GM12878 (cell line): ENCODE results near the gene CYP1B1. TPM values are rescaled to one million over a fixed set of nuclear protein-coding genes. Genes with fewer than 3 reads are reported as not detected.

Experiments used
- CUX1 ChIP-seq: IDR thresholded peaks from 2 replicates; pipeline ENCODE4 v1.6.1; 2012; ENCODE audit warnings: improper control_type of control experiment, low read depth, low read length; ENCODE audit not compliant: insufficient replicate concordance
- LARP7 ChIP-seq: fragments of 450-650 bp; IDR thresholded peaks from 2 replicates; pipeline ENCODE4 v1.6.1; 2017; ENCODE audit warnings: mild to moderate bottlenecking
- NR2C2 ChIP-seq: IDR thresholded peaks from 2 replicates; pipeline ENCODE4 v1.6.1; 2011; ENCODE audit warnings: borderline replicate concordance, low read depth; ENCODE audit not compliant: control insufficient read depth, insufficient read length
- RFX5 ChIP-seq: IDR thresholded peaks from 2 replicates; pipeline ENCODE4 v1.6.1; 2011; ENCODE audit warnings: low read depth, low read length, improper control_type of control experiment
- ZBED1 ChIP-seq: IDR thresholded peaks from 2 replicates; pipeline ENCODE4 v1.6.1; 2016; ENCODE audit warnings: borderline replicate concordance
- polyA plus RNA-seq, 11 experiments: library from polyadenylated mRNA; depleted of rRNA in 4 of 11; unstranded in 6 of 11; stranded (reverse) in 5 of 11; fragments of >200 nt; fragmentation: Nextera tagmentation in 4 of 11; fragmentation: Illumina TruSeq in 1 of 11; extraction: Ambion mirVana in 4 of 11; extraction: Trizol in 1 of 11; gene quantifications; 1 replicate in 1 of 11; 2 replicates in 10 of 11; pipeline versions ENCODE4 v1.2.1 to v1.2.3, GENCODE V29; 2011 to 2016; ENCODE audit warnings: inconsistent platforms in 2 of 11, missing spikeins in 2 of 11, low read depth in 1 of 11
- total RNA-seq, 4 experiments: library from RNA; depleted of rRNA in 3 of 4; stranded (reverse); fragments of >200 nt in 3 of 4; fragmentation: Illumina TruSeq in 1 of 4; extraction: Trizol in 1 of 4; gene quantifications; 2 replicates each; pipeline versions ENCODE4 v1.2.1 to v1.2.3, GENCODE V29; 2013 to 2021

The CYP1B1 gene
- total and polyA plus RNA-seq, 10 of the 15 experiments (the other 5 are each of a cell fraction or from before 2014, with no cell fraction given): 0.35 to 29.7 (median 3.4) TPM

GRCh38 chr2:38064801-38065501 lies 11.0 kb downstream of the CYP1B1 start (continued):
- TF ChIP-seq CUX1: no peak
- no peak for TF ChIP-seq NR2C2
- TF ChIP-seq LARP7: no peak
- TF ChIP-seq ZBED1: no peak
- no peak for TF ChIP-seq RFX5
- TF ChIP-seq, all 136 proteins: peak for 0
